GM21360 (cell line): ENCODE results near the gene SLC35G6.
"Not testable (repeated sequence)": the region's sequence is repeated elsewhere in the genome, so short reads cannot be mapped to it uniquely, and the experiment has no call there.

Experiments used
- ATAC-seq: cut with Tn5 transposase; IDR thresholded peaks from one replicate; pipeline ENCODE4 v1.9.1; 2021; ENCODE audit warnings: mild to moderate bottlenecking, moderate library complexity; ENCODE audit not compliant: unreplicated experiment

SLC35G6 gene

DNA sequence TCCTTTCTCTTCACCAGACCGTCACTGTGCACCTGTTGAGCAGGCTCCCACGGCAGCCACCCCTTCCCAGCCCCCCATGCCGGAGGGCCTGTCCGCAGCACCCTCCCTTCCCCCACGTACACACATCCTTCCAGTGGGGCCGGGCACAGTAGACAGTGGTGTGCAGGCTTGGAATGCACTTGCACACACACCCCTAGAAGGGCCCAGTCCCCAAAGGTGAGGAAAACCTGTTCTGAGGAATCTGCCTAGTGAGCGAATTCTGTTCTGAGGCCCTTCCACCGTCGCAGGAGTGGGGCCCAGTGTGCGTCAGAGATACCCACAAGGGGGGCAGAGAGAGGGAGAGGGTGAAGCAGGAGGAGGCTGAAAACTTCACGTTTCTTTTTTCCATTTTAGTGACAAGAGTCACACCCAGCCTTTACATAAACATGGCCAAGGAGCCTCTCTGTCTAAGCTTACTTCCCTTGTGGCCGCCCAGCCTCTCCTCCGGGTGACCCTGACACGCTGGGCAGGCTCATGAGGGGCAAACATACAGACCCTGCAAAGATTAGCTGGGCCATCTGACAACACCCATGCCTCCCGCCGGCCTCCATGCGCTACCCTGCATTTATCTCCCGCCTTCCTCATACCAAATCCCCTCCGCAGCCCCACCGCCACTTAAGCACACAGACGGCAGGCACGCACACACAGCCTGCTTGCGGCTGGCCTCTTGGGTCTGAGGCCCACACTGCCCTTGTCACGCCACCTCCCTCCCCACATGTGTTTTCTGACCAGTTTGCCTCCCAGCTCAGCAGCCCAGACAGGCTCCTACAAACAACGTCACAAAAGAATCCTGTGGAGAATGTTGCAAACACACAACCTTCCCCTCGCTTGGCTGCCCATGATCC is 3.6 kb upstream of the SLC35G6 start:
- ATAC-seq, result no peak

DNA sequence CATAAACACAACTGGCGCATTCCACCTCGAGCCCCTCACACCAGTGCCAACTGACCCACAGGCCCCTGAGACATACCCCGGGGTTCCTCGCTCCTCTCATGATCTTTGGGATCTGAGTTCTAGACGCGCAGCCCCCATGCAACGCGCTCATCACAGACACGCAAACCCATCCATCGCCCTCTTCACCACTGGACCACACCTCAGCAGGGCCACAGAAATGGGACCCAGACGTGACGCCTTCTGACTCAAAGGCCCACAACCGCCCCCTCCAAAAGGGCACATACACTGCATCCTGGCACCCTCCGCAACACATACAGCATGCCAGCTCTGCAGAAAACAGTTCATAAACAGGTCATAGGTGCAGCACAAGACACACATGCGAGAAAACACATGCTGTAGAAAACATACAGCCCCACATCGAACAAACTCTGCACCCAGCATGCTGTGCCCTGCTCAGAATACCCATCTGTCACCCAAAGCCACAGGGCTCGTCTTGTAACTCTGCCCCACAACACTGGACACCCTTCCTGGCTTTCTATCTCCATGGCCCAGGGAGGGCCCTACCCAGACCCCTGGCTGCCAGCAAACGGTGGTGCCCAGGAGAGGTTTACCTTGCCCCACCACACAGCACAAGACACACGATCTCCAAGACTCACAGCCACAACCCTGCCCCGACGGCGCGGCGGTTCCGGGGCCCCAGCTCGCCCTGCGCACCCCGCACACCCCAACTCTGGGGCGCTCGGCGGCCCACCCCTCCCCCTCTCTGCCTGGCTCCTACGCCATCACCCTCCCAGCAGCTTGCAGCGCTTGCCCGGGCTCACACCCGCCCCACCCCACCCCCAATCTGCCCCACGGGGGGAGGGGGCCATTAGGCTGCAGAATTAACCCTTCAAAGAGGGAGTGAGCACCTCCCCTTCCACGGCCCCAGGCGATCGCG is 2.7 kb upstream of the SLC35G6 start:
- no peak for ATAC-seq

DNA sequence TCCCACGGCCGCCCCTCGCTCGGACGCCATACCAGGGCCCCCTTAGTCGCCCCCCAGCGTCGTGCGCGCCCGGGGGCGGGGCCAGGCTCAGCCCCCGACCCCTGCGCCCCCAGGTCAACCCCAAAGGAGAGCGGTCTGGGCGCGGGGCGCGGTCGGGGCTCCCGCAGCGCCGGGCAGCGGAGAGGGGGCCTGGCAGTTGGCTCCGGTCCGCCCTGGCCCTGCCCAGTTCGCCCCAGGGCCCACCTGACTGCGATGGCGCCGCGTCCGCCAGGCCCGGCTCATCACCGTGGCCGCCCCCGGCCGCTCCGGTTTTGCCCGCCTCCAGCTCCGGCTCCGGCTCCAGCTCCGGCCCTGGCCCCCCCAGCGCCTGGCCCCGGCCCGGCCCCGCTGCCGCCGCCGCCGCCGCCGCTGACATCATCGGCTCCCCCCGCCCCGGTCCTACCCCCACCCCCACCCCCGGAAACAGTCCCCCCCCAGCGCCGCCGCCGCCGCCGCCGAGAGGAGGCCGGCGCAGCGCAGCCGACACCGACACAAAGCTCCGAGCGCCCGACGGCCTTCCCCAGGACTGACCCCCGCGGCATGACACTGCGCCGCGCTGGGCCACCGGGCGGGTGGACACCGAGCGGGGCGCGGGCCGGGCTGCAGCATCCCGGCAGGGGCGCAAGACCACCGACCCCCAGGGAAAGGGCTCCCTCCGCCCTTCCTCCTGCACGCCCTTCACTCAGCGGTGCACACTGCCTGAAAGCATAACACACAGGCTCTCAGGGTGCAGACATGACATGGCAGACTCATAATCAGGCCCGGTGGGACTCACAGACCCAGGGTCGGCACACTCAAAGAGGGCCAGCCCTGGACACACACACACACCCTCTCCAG is 1.8 kb upstream of the SLC35G6 start, which contains the start of gene ZBTB4:
Gene ZBTB4, minus strand, starts transcription at position 419 of the 876 bp plus-strand sequence. CDS start 12,830 bp downstream, outside the sequence.
- no peak for ATAC-seq

GRCh38 chr17:7480089-7480384 is 1.2 kb upstream of the SLC35G6 start:
- no peak for ATAC-seq

GRCh38 chr17:7481842-7482741 is 846 bp downstream of the SLC35G6 start:
- ATAC-seq, result not testable (repeated sequence)

- ATAC-seq, result not testable (repeated sequence)
These were observed 1.5 kb downstream of the SLC35G6 start for GRCh38 chr17:7482742-7483088.

GRCh38 chr17:7483255-7484066 is 2.2 kb downstream of the SLC35G6 start:
- ATAC-seq, result peak; percentile 27

DNA sequence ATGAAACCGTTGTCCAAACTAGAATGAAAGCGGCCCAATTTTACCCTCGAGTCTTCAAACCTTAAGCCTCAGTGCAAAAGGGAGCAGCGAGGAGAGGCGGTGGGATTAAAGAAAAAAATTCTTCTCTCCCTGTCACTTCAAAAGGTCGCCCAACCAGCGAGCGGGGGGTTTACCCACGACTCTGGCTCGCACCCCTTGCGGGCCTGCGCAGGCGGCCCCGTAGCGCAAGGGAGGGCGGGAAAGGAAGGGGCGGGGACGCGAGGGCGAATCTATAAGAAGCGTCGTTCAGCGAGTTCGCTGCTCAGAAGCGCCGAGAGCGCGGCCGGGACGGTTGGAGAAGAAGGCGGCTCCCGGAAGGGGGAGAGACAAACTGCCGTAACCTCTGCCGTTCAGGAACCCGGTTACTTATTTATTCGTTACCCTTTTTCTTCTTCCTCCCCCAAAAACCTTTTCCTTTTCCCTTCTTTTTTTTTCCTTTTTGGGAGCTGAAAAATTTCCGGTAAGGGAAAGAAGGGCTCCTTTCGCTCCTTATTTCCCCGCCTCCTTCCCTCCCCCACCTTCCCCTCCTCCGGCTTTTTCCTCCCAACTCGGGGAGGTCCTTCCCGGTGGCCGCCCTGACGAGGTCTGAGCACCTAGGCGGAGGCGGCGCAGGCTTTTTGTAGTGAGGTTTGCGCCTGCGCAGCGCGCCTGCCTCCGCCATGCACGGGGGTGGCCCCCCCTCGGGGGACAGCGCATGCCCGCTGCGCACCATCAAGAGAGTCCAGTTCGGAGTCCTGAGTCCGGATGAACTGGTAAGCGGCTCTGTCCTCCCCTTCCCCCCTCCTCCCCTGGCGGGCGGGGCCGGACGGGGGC is 3.0 kb downstream of the SLC35G6 start, which contains the start of gene POLR2A:
Gene POLR2A, plus strand, starts transcription at position 300 of the 852 bp plus-strand sequence.
- ATAC-seq, result peak; percentile 49

- no peak for ATAC-seq
These were observed 3.7 kb downstream of the SLC35G6 start for GRCh38 chr17:7484919-7485377.

- ATAC-seq, result no peak
These were observed 4.9 kb downstream of the SLC35G6 start for GRCh38 chr17:7486181-7486580.

- ATAC-seq, result no peak
These were observed 8.9 kb downstream of the SLC35G6 start for GRCh38 chr17:7490144-7490543.

GRCh38 chr17:7491583-7491982 is 10.3 kb downstream of the SLC35G6 start:
- no peak for ATAC-seq

- no peak for ATAC-seq
These were observed 12.7 kb downstream of the SLC35G6 start for GRCh38 chr17:7493941-7494340.

DNA sequence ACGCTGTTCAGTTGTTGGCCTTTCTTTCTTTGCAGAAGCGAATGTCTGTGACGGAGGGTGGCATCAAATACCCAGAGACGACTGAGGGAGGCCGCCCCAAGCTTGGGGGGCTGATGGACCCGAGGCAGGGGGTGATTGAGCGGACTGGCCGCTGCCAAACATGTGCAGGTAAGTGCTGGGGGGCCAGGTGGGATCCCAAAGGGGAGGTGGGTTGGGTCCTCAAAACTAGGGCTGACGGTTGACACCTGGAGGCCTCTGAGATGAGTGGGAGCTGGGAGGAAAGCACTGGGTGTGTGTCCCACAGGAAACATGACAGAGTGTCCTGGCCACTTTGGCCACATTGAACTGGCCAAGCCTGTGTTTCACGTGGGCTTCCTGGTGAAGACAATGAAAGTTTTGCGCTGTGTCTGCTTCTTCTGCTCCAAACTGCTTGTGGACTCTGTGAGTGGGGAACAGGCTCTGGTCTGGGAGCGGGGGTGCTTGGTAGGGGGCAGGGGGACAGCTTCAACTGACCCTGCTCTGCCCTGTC is 14.7 kb downstream of the SLC35G6 start:
- no peak for ATAC-seq

DNA sequence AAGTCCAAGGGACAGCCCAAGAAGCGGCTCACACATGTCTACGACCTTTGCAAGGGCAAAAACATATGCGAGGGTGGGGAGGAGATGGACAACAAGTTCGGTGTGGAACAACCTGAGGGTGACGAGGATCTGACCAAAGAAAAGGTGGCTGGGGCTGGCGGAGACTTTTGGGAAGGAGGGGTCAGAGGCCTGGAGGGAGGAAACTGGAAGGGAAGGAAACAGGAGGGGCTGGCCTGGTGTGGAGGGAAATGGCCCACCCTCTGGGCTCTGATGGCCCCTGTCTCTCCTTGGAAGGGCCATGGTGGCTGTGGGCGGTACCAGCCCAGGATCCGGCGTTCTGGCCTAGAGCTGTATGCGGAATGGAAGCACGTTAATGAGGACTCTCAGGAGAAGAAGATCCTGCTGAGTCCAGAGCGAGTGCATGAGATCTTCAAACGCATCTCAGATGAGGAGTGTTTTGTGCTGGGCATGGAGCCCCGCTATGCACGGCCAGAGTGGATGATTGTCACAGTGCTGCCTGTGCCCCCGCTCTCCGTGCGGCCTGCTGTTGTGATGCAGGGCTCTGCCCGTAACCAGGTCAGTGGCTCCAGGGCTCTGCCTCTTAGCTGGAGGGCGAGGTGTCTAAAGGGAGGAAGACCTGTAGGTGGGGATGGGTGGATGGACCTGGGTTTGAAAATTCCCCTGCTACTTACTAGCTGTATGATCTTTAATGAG is 15.4 kb downstream of the SLC35G6 start:
- no peak for ATAC-seq

- no peak for ATAC-seq
These were observed 16.0 kb downstream of the SLC35G6 start for GRCh38 chr17:7497228-7497627.

DNA sequence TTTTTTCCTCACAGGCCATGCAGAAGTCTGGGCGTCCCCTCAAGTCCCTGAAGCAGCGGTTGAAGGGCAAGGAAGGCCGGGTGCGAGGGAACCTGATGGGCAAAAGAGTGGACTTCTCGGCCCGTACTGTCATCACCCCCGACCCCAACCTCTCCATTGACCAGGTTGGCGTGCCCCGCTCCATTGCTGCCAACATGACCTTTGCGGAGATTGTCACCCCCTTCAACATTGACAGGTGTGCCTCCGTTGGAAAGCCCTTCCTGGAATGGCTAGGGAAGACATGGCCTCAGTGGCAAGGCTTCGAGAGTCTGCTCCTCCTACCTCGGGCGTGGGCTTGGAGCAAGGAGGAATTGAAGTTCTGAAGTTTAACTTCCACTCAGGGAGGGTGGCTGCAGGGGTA is 16.4 kb downstream of the SLC35G6 start:
- ATAC-seq, result no peak
